RWPE2 (cell line): ENCODE results near the gene ADK.

Experiments used
- ATAC-seq: fragments of 200-7000 bp; cut with Tn5 transposase; 3 replicates; pipeline ENCODE4 v1.9.1; 2021; ENCODE audit warnings: low read depth
- DNase-seq: peaks from one replicate; pipeline ENCODE4 v3.0.0-alpha.2; 2020; ENCODE audit warnings: low spot score
- H3K27ac ChIP-seq: fragments of 450-650 bp; 2 replicates; pipeline ENCODE4 v1.5.1; 2017; ENCODE audit warnings: mild to moderate bottlenecking; ENCODE audit not compliant: poor library complexity, severe bottlenecking
- H3K27me3 ChIP-seq: fragments of 250-450 bp; sonication (Bioruptor Pico); 2 replicates; pipeline ENCODE4 v1.5.1; 2021; ENCODE audit warnings: mild to moderate bottlenecking, moderate library complexity; ENCODE audit not compliant: insufficient read depth, poor library complexity, severe bottlenecking
- H3K36me3 ChIP-seq: fragments of 250-450 bp; sonication (Bioruptor Pico); 2 replicates; pipeline ENCODE4 v1.5.1; 2020; ENCODE audit warnings: low read depth, mild to moderate bottlenecking, moderate library complexity
- H3K4me1 ChIP-seq: fragments of 250-450 bp; sonication (Bioruptor Pico); 2 replicates; pipeline ENCODE4 v1.5.1; 2021; ENCODE audit warnings: mild to moderate bottlenecking, moderate library complexity; ENCODE audit not compliant: insufficient read depth, poor library complexity, severe bottlenecking
- H3K4me3 ChIP-seq: fragments of 250-450 bp; sonication (Bioruptor Pico); 2 replicates; pipeline ENCODE4 v1.5.1; 2021; ENCODE audit warnings: mild to moderate bottlenecking, moderate library complexity; ENCODE audit not compliant: severe bottlenecking
- H3K9me3 ChIP-seq: fragments of 250-450 bp; sonication (Bioruptor Pico); 2 replicates; pipeline ENCODE4 v1.5.1; 2021; ENCODE audit warnings: mild to moderate bottlenecking, moderate library complexity; ENCODE audit not compliant: severe bottlenecking
- CTCF ChIP-seq: fragments of 450-650 bp; IDR thresholded peaks from one replicate; pipeline ENCODE4 v1.5.1; 2017; ENCODE audit warnings: mild to moderate bottlenecking, moderate library complexity; ENCODE audit not compliant: poor library complexity, severe bottlenecking

ADK gene

GRCh38 chr10:74600170-74600569, 449.1 kb downstream of the ADK start:
- Histone ChIP-seq H3K27me3 (no peaks in the 10 kb centered on the region), H3K36me3 (peaks cover 22% of the 10 kb centered on the region), H3K27ac (no peak overlapping the region), H3K4me1 (no peaks in the 10 kb centered on the region), H3K9me3 (no peaks in the 10 kb centered on the region), H3K4me3 (no peak overlapping the region)
- TF ChIP-seq CTCF: no peak
- DNase-seq: no peak
- no peak for ATAC-seq

GRCh38 chr10:74602576-74602975, 451.6 kb downstream of the ADK start:
- TF ChIP-seq CTCF: no peak
- H3K36me3 ChIP-seq: peaks cover 17% of the 10 kb centered on the region; the same call in 1 of the 2 replicates
- H3K27me3 ChIP-seq: no peaks in the 10 kb centered on the region
- no peak overlapping the region for H3K4me3 ChIP-seq
- H3K4me1 ChIP-seq: no peaks in the 10 kb centered on the region
- H3K27ac ChIP-seq: no peak overlapping the region
- DNase-seq: no peak
- no peak for ATAC-seq
- no peaks in the 10 kb centered on the region for H3K9me3 ChIP-seq

GRCh38 chr10:74610299-74610698, 459.3 kb downstream of the ADK start:
- no peak for TF ChIP-seq CTCF
- ATAC-seq (no peak), DNase-seq (no peak)
- Histone ChIP-seq H3K27me3 (no peaks in the 10 kb centered on the region), H3K9me3 (no peaks in the 10 kb centered on the region), H3K36me3 (0 out of 2 replicates have a peak, but pooled peaks cover 7% of the 10 kb centered on the region), H3K4me1 (no peaks in the 10 kb centered on the region), H3K4me3 (no peak overlapping the region), H3K27ac (no peak overlapping the region)

- DNase-seq (no peak), ATAC-seq (no peak)
- H3K4me3 ChIP-seq: no peak overlapping the region
- no peaks in the 10 kb centered on the region for H3K9me3 ChIP-seq
- TF ChIP-seq CTCF: no peak
- H3K4me1 ChIP-seq: no peaks in the 10 kb centered on the region
- no peak overlapping the region for H3K27ac ChIP-seq
- H3K27me3 ChIP-seq: no peaks in the 10 kb centered on the region
- peaks cover 14% of the 10 kb centered on the region; the same call in 1 of the 2 replicates for H3K36me3 ChIP-seq
Measured at GRCh38 chr10:74612195-74612594, 461.2 kb downstream of the ADK start.

GRCh38 chr10:74620626-74621025, 469.6 kb downstream of the ADK start:
- no peaks in the 10 kb centered on the region for H3K9me3 ChIP-seq
- no peak overlapping the region for H3K4me3 ChIP-seq
- H3K4me1 ChIP-seq: no peaks in the 10 kb centered on the region
- H3K36me3 ChIP-seq: peaks cover 27% of the 10 kb centered on the region
- ATAC-seq (no peak), DNase-seq (no peak)
- no peaks in the 10 kb centered on the region for H3K27me3 ChIP-seq
- TF ChIP-seq CTCF: no peak
- no peak overlapping the region for H3K27ac ChIP-seq
